SKM-1 treated with dmso at 0.1 percent for 144 hours (cell line): ENCODE measurements around the gene ADAMTSL3.
"Not testable (repeated sequence)": the region's sequence is repeated elsewhere in the genome, so short reads cannot be mapped to it uniquely, and the experiment has no call there.

Experiments
- DNase-seq: peaks from one replicate; lab custom pipeline; 2025; ENCODE audit not compliant: unreplicated experiment; lab: John Stamatoyannopoulos, UW

ADAMTSL3 gene

GRCh38 chr15:83739629-83740028 lies 85.7 kb downstream of the ADAMTSL3 start:
- no peak for DNase-seq

- DNase-seq: no peak
Observed at GRCh38 chr15:83745771-83746170, 91.8 kb downstream of the ADAMTSL3 start.

DNA sequence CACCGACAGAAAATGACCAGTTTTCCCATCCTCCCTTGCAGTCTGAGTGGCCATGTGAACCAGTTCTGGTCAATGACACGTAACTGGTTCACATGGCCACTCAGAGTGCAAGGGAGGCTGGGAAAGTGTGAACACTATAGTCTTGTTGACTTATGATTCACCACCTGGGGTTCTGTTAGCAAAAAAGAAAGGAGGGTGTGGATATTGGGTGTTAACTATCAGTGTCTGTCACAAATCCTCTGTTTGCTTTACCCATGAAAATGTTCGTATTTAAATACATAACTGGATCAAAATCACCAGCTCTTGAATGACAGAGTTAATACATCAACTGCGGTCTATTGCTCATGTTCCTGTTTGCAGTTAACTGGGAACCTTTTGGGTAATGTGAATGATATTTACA lies 92.3 kb downstream of the ADAMTSL3 start:
- no peak for DNase-seq

GRCh38 chr15:83747050-83747717 lies 93.3 kb downstream of the ADAMTSL3 start:
- DNase-seq: peak; percentile 81

DNA sequence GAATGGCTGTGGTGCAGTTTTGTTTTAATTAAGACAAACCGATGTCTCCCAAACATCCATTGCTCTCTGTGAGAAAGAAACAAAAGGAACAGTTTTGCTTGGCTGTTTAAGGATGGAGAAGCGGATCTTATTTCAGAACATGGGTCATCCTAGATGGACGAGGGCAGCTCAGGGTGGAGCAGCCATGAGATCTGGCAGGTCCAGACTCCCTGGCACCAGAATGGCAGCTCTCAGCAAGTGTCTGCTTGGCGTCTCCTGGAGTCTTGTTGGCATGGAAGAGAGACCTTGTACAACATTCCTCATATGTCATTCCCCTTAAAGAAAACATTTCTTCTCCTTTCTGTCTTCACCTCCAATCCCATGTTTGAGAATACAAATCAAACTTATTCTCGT lies 93.8 kb downstream of the ADAMTSL3 start:
- no peak for DNase-seq

DNA sequence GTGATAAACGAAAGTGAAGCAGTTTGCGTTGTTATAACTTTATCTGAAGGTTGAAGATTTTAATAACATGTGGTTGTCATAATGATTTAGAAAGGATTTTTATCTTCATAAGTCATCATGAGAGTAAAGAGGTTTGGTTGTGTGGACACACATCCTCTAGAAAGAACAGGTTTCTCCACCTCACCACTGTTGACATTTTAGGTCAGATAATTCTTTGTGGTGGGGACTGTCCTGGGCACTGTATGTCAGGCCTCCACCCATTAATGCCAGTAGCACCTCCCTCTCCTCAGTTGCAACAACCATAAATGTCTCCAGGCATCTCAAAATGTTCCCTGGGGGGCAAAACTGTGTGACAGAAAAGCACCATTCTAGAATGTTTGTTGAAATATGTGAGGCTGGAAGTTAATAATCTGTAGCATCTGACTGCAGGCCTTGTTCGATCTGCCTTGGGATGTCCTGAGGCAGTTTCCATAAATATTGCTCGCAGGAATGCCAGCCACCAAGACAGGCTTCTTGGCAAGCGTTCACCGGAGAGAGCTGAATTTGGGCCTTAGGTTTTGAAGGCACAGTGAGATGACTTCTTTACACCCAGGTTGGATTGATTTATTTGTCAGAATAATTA lies 100.1 kb downstream of the ADAMTSL3 start:
- DNase-seq: no peak

- DNase-seq: not testable (repeated sequence)
Observed at GRCh38 chr15:83757291-83757690, 103.4 kb downstream of the ADAMTSL3 start.

DNA sequence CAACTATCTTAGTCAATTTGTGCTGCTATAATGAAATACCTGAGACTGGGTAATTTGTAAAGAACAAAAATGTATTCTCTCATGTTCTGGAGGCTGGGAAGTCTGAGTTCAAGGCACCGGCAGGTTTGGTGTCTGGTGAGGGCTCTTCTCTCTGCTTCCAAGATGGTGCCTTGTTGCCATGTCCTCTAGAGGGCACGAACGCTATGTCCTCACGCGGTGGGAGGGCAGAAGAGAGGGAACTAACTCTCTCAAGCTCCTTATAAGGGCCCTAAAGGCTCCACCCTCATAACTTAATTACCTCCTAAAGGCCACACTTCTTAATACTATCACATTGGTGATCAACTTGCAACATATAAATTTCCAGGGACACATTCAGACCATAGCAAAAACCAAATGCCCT lies 108.4 kb downstream of the ADAMTSL3 start:
- no peak for DNase-seq

- no peak for DNase-seq
Observed at GRCh38 chr15:83764201-83764838, 110.4 kb downstream of the ADAMTSL3 start.

DNA sequence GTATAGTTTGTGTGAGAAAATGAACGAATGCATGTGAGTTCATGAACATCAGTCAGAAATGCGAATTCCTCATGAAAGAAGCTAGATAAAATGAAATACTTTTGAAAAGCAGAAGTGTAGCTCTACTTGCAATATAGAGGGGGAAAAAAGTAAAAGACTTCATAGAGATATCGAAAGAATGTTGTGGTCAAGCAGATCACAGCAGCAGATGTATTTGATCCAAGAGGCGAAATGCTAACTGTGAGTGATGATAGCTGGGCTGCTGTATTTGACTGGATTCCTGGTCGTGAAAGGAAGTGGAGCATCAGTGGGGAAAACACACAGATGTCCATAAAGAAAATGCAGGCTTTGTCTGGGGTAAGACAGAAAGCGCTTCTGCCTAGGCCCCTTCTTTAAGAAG lies 112.4 kb downstream of the ADAMTSL3 start:
- DNase-seq: no peak

DNA sequence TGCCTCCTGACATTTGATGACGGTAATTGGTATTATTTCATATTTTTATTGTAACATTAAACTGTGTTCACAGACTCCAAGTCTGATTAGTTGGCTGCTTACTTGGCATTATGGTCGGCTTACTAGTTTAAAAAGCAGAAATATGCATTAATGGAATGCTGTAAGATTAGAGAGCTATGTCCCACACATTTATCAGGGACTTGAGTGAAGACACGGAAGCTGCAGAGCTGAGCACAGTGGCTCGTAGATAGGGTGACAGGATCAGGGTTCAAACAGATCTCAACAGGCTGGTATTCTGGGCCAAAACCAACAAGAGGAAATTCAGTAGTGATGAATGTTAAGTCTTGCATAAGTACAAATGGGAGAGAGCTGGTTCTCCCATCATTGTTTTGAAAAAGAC lies 113.8 kb downstream of the ADAMTSL3 start:
- DNase-seq: no peak

- no peak for DNase-seq
Observed at GRCh38 chr15:83769411-83769999, 115.6 kb downstream of the ADAMTSL3 start.

GRCh38 chr15:83775738-83776137 lies 121.8 kb downstream of the ADAMTSL3 start:
- no peak for DNase-seq

DNA sequence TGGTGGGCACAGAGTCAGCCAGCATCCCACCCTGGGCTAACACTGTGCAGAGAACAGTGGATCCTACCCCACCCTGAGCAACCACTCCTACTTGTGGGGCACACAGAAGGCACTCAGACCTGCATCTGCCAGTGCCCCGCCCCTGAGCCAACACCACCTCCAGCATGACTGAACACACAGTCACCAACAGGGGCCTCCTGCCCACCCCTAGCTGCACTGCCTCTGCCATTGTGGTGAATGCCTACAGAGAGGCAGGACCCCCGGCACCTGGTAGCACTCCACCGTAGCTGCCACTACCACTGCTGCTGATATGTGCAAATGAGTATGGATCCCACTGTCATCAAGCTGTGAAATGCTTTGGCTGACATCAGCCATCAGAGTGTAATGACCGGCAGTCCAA lies 123.1 kb downstream of the ADAMTSL3 start:
- no peak for DNase-seq

DNA sequence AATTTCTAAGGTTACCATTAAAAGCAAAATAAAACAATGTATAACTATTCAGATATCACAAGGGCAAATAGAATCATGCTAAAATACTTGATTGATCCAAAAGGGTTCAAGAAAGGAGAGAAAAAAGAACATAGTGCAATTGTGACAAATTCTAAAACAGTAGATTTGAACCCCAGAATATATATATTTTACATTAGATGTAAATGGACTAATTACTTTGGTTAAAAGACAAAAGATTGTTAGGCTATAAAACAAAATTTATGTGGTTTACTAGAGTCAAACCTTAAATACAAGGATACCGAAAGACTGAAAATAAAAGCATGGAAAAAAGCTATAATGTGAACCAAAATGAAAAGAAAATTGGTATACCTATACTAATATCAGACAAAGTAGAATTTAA lies 129.3 kb downstream of the ADAMTSL3 start:
- no peak for DNase-seq

GRCh38 chr15:83784975-83785374 lies 131.1 kb downstream of the ADAMTSL3 start:
- DNase-seq: no peak

DNA sequence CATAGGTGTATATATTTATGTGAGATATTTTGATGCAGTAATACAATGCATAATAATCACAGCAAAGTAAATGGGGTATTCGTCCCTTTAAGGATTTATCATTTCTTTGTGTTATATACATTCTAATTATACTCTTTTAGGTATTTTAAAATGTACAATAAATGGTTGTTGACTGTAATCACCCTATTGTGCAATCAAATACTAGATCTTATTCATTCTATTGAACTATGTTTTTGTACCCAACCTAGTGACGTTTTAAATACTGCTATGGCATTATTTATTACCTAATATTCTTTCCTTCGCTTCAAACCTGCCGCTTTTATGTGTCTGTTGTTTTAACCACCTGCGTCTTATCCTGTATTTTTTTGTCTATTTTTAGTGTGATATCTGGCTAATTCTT lies 132.4 kb downstream of the ADAMTSL3 start:
- no peak for DNase-seq

GRCh38 chr15:83793069-83793468 lies 139.1 kb downstream of the ADAMTSL3 start:
- no peak for DNase-seq

DNA sequence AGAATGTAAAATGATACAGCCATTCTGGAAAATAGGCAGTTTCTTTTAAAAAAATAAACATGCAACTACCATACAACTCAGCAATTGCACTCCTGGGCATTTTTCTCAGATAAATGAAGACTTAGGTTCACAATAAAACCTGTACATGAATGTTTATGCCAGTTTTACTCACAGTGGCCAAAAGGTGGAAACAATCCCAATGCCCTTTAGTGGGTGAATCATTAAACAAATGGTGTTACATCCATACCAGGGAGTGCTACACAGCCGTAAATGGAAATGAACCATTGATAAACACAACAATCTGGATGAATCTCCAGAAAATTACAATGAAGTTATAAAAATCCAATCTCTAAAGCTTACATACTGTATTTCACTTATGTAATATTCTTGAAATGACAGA lies 140.3 kb downstream of the ADAMTSL3 start:
- DNase-seq: no peak

GRCh38 chr15:83809345-83809744 lies 155.4 kb downstream of the ADAMTSL3 start:
- DNase-seq: no peak

- no peak for DNase-seq
Observed at GRCh38 chr15:83810110-83810509, 156.2 kb downstream of the ADAMTSL3 start.

- no peak for DNase-seq
Observed at GRCh38 chr15:83813682-83814081, 159.8 kb downstream of the ADAMTSL3 start.
